Measurements from ENCODE around the gene GLI2.

The GLI2 gene

DNA sequence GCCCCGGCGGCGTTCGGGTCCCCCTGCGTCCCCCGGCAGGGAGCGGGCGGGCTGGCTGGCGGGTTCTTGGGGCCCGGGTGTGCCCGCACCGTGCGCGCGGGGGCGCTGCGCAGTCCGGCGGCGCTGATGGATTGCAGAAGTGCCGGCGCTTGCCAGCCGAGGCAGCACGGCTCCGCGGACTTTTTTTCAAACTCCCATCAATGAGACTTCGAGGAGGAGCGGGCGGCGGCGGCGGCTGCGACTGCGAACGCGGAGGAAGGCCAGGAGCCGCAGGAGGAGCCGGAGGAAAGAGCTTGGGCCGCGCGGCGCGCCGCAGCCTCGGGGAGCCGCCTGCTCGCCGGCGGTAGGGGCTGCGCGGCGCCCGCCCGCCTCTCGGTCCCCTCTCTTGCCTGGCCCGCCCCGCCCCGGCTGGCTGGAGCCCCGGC lies at the start of gene GLI2:
Gene GLI2, plus strand, starts transcription at position 123 of the 425 bp plus-strand sequence. CDS start 61,453 bp downstream, outside the sequence.
- no peak for DNase-seq (ENCODE audit: low spot score)

DNA sequence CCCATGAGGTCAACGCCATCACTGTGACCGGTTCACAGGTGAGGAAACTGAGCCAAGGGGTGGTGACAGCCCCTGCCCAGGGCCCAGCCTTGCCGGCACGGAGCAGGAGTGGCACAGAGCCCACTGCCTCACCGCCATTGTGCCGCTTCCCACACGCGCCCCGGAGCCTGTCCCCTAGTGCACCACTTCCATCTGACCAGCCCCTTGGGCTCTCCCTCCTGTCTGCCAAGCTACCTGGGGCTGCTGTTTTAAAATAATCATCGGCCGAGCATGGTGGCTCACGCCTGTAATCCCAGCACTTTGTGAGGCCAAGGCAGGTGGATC lies 49.7 kb upstream of the GLI2 start:
- no peak for DNase-seq (ENCODE audit: low spot score)

DNA sequence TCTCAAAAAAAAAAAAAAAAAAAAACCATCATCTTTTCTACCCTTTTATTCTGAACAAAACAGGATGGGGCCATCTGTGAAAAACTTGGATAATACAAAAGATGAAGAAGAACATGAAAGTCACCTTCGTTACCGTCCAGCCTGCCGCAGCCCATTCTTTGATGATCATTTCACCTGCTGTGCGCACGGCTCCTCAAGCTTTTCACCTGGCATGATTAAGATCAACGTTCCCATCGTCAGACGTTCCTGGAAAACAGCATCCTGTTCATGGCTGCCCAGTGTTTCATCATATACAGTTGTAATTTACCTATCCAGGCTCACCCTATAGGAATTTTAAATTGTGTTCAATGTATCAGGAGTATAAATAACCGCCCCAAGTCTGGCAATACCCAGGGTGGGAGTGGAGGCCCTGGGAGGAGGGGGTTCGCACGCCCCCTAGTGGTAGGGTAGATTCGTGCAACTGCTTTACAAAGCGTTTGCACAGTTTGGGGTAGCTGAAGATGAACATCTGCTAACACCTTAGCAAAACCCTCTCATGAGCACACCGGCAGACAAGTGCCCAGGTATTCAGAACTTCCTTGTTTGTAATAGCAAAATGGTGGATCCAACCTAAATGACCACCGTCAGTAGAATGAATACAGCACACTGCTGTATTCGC lies 49.0 kb upstream of the GLI2 start:
- no peak for DNase-seq (ENCODE audit: low spot score)

DNA sequence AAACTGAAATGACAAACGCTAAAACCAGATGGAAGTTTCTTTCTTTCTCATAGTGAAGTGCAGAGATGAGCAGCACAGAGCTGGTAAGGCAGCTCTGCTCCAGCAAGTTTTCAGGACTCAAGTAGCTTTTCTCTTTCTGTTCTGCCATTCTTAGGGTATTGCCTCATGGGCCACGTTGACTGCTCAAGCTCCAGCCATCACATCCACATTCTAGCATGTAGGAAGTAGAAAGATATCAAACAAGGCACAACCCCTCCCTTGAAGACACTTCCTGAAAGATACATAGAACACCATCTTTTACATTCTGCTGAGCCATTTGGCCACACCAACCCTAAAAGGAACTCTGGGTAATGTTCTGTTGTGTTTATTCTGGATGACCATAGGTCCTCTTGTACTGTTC lies 48.5 kb upstream of the GLI2 start:
- no peak for DNase-seq (ENCODE audit: low spot score)

DNA sequence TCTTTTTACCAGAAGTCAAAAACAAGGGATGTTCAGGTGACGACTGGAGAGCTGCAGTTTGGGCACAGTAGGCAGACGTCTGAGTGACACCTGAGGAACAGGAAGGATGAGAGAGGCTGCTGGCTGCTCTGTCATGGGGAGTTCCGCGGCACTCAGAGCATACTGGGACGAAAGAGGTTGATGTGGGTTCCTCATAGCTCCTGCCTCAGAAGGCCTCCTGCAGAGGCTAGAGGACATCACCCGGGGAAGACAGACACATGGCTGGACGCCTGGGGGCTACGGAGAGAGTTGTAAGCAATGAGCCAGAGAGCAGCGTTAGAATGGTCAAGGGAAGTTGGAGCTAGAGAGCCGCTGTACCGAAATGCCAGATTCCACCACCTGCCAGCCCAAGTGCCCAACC lies 45.1 kb upstream of the GLI2 start:
- no peak for DNase-seq (ENCODE audit: low spot score)

DNA sequence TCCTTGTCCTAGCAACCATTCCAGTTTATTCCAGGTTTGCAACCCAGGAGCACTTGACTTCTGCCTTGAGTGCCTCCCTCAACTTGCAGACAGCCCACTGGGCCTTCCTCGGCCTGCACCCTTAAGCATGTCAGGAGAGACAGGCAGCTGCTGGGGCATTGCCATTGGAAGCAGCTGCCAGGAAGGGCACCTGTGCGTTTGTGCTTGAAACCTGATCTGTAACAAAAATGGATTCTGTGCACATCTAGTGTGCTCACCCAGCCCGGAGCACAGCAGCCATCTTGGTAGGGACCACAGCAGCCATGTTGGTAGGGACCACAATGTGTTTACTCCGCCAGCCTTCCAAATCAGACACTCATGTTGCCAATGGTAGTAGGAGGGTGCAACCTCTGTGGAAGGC lies 44.3 kb upstream of the GLI2 start:
- DNase-seq (ENCODE audit: low spot score) = no peak

DNA sequence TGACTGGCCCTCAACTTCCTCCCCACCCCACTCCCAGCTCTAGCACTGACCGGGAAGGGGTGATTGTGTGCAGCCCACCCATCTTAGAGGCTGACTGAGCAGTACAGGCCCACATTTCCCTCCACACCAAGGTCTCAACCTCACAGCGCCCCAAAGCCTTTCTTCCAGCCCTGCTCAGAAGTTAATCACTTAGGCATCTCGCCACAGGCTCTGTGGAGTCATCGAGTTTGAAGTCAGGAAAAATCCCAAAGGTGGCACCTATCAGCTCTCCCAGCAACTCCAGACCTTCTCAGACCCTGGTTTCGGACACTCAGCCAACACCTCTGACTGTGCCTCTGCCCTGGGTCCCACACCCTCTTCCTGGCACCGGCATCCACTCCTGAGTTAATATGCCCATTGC lies 43.0 kb upstream of the GLI2 start:
- no peak for DNase-seq (ENCODE audit: low spot score)

DNA sequence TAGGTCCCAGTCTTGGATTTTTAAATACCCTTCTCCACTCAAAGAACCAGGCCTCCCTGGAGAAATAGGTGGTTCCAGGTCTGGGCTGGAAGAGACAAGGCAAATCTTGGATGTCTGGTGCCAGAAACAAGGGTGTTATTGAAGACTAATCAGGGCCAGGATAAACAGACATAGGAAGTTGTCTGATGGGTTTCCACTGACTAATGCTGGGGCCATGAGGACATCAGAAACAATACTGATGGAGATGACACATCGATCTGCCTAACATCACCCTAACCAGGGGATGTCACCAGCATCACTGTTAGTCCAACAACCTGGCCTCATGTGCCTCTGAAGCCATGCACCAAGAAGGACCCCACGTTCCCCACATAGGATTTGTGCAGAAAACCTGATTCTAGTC lies 42.5 kb upstream of the GLI2 start:
- DNase-seq (ENCODE audit: low spot score) = no peak

DNA sequence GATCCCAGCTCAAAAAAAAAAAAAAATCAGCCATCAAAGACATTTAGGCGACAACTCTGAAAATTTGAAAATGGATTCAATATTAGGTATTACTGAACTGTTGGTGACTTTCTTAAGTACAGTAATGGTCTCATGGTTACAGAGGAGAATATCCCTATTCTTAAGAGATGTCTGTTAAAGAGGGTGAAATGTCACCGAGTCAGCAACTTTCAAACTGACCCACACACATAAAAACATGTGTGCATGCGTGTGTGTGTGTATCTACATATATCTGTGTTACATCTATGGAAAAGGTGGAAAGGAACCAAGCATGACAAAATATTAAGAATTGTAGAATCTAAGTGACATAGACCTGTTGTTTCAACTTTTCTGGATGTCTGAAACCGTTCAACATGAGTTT lies 41.6 kb upstream of the GLI2 start:
- no peak for DNase-seq (ENCODE audit: low spot score)

DNA sequence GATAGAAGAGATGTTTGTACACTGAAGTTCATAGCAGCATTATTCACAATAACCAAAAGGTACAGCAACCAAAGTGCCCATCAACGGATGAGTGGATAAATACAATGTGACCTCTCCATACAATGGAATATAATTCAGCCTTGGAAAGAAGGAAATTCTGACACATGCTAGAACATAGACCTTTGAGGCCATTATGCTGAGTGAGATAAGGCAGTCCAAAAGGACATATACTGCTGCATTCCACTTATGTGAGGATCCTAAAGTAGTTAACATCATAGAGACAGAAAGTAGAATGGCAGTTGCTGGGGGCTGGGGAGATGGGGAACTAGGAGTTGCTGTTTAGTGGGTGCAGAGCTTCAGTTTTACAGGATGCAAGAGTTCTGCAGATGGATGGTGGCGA lies 38.2 kb upstream of the GLI2 start:
- DNase-seq (ENCODE audit: low spot score) = no peak

DNA sequence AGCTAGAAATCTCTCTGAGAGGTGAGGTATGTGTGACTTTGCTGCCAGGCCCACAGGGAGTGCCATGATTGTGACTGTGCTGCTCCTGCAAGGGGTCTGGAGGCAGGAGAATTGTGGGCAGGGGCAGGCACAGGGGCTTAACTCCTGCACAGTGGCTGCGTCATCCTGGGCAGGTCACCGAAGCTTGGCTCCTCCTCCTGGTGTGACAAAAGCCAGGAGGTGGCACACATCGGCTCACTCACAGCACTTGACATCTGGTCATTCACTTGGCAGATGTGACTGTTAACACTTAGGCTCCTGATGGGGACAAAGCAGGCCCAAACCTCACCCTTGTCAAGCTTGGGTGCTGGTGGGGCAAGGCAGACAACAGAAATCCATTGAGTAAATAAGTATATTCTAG lies 36.4 kb upstream of the GLI2 start:
- DNase-seq (ENCODE audit: low spot score) = no peak

DNA sequence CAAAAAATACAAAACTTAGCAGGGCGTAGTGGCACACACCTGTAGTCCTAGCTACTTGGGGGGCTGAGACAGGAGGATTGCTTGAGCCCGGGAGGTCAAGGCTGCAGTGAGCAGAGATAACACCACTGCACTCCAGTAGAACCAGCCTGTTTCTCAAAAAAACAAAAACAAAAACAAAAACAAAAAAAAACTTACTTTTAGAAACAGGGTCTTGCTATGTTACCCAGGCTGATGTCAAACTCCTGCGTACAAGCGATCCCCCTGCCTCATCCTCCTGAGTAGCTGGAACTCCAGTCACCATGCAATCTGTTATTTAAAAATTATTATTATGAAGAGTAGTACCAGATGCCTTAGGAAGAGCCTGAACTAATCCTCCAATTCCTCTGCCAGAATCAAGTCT lies 35.0 kb upstream of the GLI2 start:
- DNase-seq (ENCODE audit: low spot score) = no peak

DNA sequence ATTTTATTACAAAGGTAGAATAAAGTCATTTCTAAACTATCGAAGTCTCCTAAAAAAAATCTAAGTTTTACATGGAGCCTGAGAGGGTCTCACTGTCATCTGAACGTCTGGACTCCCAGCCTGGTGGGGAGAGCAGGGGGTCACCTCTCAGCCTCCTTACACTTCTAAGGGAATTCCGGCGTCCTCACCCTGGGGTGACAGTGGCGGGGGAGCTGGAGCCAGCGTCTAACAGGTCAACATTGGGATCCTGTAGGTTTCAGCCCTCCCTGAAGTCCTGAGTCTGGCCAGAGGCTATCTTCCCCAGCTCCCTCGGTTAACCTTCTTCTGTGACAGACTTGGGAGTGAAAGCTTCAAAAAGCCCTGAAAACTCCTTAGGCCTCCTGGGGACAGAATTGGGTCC lies 34.6 kb upstream of the GLI2 start:
- DNase-seq (ENCODE audit: low spot score) = no peak

DNA sequence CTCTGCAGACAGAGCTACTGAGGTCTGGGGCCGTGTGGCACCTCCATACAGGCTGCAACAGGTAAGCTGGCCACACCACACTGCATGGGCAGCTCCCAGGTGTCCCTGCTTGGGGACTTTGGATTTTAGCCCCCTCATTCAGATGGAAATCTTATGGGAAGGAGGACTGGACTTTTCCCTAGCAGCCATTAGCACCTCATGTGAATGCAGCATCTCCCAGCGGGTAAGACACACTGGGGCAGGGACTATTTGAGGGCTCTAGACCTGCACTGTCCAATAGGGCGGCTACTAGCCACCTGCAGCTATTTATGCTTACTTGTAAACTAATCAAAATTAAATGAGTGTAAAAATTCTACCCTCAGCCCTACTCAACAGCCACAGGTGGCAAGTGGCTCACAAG lies 34.2 kb upstream of the GLI2 start:
- no peak for DNase-seq (ENCODE audit: low spot score)

DNA sequence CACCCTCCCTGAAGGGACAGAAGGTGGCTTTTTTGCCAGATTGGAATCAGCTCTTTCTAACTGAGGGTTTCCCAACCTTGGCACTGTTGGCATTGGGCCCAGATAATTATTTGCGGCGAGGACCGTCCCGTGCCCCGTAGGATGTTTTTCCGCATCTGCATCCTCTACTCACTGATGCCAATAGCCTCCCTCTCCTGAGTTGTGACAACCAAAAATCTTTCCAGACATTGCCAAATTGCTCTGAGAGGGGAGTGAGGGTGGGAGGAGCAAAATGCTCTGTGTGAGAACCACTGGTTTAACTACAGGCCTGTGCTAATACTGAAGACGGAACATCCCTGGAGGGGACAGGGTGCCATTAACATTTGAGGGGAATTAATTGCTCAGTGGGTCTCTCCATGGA lies 33.6 kb upstream of the GLI2 start:
- no peak for DNase-seq (ENCODE audit: low spot score)

DNA sequence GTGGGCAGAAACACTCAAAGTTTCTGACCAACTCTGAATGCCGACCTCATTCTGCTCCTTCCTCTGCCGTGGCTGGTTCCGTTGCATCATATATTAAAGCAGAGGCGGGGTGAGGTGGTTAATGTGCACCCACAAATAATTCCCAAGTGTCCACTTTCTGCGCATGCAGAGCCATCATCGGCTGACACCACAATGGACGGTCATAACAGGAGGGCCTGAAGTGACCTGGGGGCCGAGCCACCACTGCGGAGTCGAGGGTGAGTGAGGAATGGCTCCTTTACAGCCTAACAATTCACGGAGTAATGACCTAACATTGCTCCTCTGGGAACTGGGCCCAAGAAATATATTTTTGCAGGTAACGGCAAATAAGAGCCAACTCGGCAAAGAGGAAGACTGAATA lies 32.9 kb upstream of the GLI2 start:
- DNase-seq (ENCODE audit: low spot score) = no peak

DNA sequence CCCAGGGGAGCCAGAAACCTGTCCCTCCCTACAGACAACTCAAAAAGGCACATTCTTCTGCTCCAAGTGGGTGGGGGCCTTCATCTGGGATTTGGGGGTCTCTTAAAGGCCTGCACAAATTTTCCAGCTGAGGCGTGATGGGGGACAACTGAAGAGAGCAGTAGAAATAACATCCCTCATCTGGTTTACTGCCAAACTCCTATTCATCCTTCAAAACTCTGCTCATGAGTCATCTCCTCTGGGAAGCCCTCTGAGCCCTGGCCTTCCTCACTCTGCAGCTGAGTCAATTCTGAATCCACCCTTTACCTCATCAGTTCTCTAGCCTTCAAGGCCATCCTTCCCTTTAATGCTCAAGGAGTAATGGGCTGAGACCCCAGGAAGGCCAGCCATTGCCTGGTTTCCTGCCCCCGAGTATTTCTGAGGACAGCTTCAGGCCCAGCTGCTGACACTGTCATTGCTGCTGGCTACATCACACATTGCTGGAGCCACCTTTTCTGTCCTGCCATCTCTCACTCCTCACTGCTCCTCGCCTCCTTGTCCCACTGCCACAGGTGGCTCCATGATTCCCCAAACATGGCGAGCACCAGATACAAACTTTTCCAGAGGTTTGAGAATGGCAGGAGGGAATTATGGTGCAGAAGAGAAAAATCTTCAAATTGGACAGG lies 32.2 kb upstream of the GLI2 start:
- no peak for DNase-seq (ENCODE audit: low spot score)

DNA sequence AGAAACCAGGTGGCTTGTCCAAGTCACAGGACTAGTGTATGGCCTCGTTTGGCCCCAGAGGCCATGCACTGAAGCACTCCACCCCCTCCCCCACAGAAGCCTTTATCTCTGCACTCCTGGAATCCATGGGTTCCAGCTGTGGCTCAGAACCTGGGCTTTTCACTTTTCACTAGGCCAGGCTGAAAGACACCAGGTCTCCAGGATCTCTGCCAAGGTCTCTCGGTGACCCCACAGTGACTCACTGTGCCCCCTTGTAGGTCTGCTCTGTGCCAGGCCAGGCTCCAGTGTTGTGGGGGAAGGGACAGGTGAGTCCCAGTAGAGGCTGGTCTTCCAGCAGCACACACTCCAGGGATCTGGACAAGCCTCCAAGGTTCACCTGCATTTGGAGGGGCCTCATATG lies 31.0 kb upstream of the GLI2 start:
- DNase-seq (ENCODE audit: low spot score) = no peak

DNA sequence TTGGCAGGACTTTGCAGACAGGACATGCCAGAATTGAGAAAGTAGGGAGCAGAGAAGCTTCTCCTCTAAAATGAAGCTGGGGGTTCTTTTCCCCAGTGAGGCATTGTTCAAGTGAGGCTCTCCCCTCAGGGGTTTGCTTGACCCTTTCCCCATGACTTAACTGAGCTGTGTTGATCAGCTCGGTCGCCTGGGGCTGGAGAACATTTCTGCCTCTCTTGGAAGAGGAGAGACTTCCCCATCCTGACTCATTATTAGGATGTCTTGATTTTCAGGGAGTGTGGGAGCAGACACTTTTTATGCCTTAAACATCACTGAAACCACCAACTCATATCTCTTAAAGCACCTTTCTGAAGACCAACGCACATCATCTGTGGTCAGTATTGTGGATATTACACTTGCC lies 27.9 kb upstream of the GLI2 start:
- DNase-seq (ENCODE audit: low spot score) = no peak

DNA sequence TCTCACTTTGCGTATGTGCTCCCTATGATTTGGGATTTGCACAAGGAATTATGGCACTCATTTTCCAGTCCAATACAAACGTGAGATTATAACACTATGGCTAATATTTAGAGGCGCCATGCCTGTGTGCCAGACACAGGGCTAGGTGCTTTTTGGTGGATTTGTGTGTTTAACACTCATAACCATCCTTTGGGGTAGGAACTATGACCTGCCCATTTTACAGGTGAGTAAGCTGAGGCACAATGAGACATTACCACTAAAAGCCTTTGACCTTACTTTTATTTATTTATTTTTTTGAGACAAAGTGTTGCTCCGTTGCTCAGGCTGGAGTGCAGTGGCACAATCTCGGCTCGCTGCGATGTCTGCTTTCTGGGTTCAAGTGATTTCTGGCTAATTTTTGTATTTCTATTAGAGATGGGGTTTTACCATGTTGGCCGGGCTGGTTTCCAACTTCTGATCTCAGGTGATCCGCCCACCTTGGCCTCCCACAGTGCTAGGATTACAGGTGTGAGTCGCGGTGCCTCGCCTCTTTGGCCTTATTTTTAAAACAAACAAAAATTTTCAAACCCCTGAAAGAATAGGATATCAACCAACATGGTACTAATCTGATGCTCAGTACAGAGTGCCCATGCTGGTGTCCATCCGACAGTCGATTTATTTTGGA lies 26.6 kb upstream of the GLI2 start:
- no peak for DNase-seq (ENCODE audit: low spot score)

DNA sequence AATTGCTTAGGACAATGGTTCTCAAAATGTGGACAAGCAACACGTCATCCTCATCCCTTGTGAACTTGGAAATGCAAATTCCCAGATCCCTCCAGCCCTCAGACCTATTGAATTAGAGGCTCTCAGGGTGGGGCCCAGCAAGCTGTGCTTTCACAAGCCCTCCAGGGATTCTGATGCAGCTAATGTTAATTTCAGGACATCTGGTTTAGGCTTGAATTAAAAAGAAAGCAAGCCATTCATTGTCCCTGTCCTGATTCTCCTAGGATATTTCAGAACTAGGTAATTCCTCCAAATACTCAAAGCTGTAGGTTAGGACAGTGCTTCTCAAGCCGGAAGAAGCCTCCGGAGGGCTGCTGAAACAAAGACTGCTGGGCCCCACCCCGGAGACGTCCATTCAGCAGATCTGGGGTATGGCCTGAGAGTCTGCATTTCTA lies 26.0 kb upstream of the GLI2 start:
- DNase-seq (ENCODE audit: low spot score) = no peak

DNA sequence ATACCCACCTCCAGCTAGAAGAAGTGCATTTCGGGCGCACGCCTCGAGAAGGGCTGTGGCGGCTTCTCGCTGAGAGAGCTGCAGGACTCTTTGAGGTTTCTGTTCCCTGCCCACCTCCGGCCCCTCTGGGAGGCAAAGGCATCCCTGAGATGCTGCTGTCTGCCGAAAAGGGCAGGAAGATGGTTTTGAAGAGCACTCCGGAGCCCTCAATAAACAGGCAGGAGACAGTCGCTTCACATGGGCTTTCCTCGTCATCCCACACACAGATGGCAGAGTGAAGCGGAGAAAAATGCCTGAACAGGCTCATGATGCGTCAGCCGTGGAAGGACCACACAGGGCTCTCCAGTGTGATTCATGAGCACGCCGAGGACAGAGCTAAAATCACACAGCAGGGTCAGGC lies 25.4 kb upstream of the GLI2 start:
- DNase-seq (ENCODE audit: low spot score) = no peak

DNA sequence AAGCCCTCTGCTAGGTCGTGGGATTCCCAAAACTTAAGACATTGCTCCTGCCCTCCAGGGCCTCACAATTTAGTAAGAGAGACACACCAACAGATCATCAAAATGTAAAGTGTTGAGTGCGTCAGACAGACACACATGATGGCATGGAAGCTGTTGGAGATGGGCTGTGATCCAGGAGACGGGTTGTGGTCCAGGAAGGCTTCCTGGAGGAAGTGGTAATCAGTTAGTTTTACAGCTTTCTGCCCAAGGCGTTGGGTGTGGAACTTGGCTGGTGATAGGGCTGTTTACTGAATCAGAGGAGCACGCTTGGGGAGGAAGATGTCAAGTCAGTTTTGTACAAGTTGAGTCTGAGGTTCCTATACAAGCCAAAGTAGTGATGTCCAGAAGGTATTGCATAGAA lies 24.0 kb upstream of the GLI2 start:
- no peak for DNase-seq (ENCODE audit: low spot score)

DNA sequence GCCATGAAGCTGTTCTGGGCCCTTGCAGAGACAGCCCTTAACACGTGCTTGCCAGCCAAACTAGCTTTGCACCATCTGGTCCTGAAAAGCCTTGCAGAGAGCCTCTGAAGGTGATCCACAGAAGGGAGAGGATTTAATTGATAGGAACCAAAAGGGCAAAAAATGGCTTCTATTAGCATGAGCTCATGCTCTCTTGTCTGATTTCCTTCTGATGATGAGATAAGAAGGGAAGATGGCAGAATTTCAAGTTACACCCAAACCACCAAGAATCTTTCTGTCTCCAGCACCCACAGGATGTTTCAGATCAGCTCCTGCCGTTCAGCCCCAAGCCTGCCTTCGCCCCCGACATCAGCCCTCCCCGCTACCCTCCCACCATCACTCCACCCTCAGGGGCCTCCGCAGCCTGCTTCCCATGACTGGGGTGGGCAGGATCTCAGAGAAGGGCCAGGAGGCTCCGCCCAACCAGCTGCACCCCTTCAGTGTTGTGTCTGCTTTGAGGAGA lies 23.4 kb upstream of the GLI2 start:
- DNase-seq (ENCODE audit: low spot score) = no peak

All from HuH-7.5 (cell line).